Neural progenitor cell (in vitro differentiated cells): ENCODE data around the gene EFNB2.

Source experiments
- CTCF ChIP-seq: fragments of 200-600 bp; sonication (generic); IDR thresholded peaks from 2 replicates; pipeline ENCODE4 v1.5.1; 2017; ENCODE audit warnings: antibody characterized with exemption, mild to moderate bottlenecking
- EZH2 ChIP-seq: fragments of 200-600 bp; sonication (generic); IDR thresholded peaks from 2 replicates; pipeline ENCODE4 v1.6.1; 2017; ENCODE audit warnings: antibody characterized with exemption, mild to moderate bottlenecking, moderate library complexity
- EZH2phosphoT487 ChIP-seq: fragments of 200-600 bp; sonication (generic); IDR thresholded peaks from 2 replicates; pipeline ENCODE4 v1.6.1; 2017; ENCODE audit warnings: antibody characterized with exemption

- TF ChIP-seq CTCF (no peak), EZH2 (no peak), EZH2phosphoT487 (no peak)
Measured at GRCh38 chr13:106548064-106548696, 12.7 kb upstream of the EFNB2 start.
